Panc1 (cell line): Measurements from ENCODE around the gene ZC3H7B.

Experiments used
- CTCF ChIP-seq: fragments of 450-650 bp; IDR thresholded peaks from 2 replicates; pipeline ENCODE4 v1.5.1; 2017; ENCODE audit warnings: mild to moderate bottlenecking
- SIN3A ChIP-seq: IDR thresholded peaks from 2 replicates; pipeline ENCODE4 v1.6.1; 2012; ENCODE audit warnings: low read depth, mild to moderate bottlenecking, low read length, moderate library complexity, borderline replicate concordance; ENCODE audit not compliant: insufficient read depth

GRCh38 chr22:41348964-41349484 is 47.7 kb downstream of the ZC3H7B start:
- TF ChIP-seq CTCF = no peak
- TF ChIP-seq SIN3A = no peak
